GM12873 (cell line): ENCODE data around the gene SF3A2.

Experiments
- CTCF ChIP-seq: IDR thresholded peaks from 2 replicates; pipeline ENCODE4 v1.5.1; 2012; ENCODE audit warnings: low read depth, mild to moderate bottlenecking, moderate library complexity, low read length, control low read depth; ENCODE audit not compliant: insufficient read depth; ENCODE audit errors: missing control alignments

The SF3A2 gene

GRCh38 chr19:2216361-2217225 is 20.0 kb upstream of the SF3A2 start:
- no peak for TF ChIP-seq CTCF

- TF ChIP-seq CTCF = no peak
Observed at GRCh38 chr19:2217591-2217990, 19.0 kb upstream of the SF3A2 start.

- no peak for TF ChIP-seq CTCF
Observed at GRCh38 chr19:2219726-2220125, 16.9 kb upstream of the SF3A2 start.

GRCh38 chr19:2221250-2221831 is 15.3 kb upstream of the SF3A2 start:
- TF ChIP-seq CTCF = no peak

GRCh38 chr19:2221918-2222317 is 14.7 kb upstream of the SF3A2 start:
- TF ChIP-seq CTCF = peak; percentile 17

GRCh38 chr19:2223391-2223790 is 13.2 kb upstream of the SF3A2 start:
- TF ChIP-seq CTCF = no peak

- TF ChIP-seq CTCF = no peak
Observed at GRCh38 chr19:2223959-2224358, 12.7 kb upstream of the SF3A2 start.
